Activated CD4-positive, CD25-positive, alpha-beta regulatory T cell treated with anti-CD3 and anti-CD28 coated beads, Interleukin-2, amount 50 U/mL, for 24 hours (primary cell): Measurements from ENCODE around the gene CBX8.

ENCODE experiments used
- ATAC-seq, 2 donors: fragments of 150-1000 bp; cut with Tn5 transposase; one replicate each; pipeline ENCODE4 v1.10.0; 2021; ENCODE audit warnings: mild to moderate bottlenecking in 1 of 2, moderate library complexity in 1 of 2

Gene CBX8

GRCh38 chr17:79791735-79792161 is 5.1 kb downstream of the CBX8 start:
- no peak for ATAC-seq

GRCh38 chr17:79790805-79791734 is 5.8 kb downstream of the CBX8 start:
- peak in 1 of 2 donors; percentile 5 for ATAC-seq

- peak; percentile 35 to 58 for ATAC-seq
Measured at GRCh38 chr17:79789943-79790804, 6.7 kb downstream of the CBX8 start.

- ATAC-seq: no peak
Measured at GRCh38 chr17:79788989-79789942, 7.6 kb downstream of the CBX8 start.

- ATAC-seq: no peak
Measured at GRCh38 chr17:79788455-79788854, 8.4 kb downstream of the CBX8 start.

GRCh38 chr17:79786930-79787643 is 9.8 kb downstream of the CBX8 start:
- ATAC-seq: no peak

GRCh38 chr17:79785900-79786810 is 10.7 kb downstream of the CBX8 start:
- ATAC-seq: no peak

GRCh38 chr17:79785017-79785899 is 11.6 kb downstream of the CBX8 start:
- no peak for ATAC-seq

GRCh38 chr17:79784353-79785016 is 12.4 kb downstream of the CBX8 start:
- no peak for ATAC-seq

- no peak for ATAC-seq
Measured at GRCh38 chr17:79783891-79784290, 13.0 kb downstream of the CBX8 start.

- ATAC-seq: no peak
Measured at GRCh38 chr17:79781736-79782575, 14.9 kb downstream of the CBX8 start.

GRCh38 chr17:79781012-79781650 is 15.7 kb downstream of the CBX8 start:
- no peak for ATAC-seq

- ATAC-seq: no peak
Measured at GRCh38 chr17:79779661-79780365, 17.1 kb downstream of the CBX8 start.

- no peak for ATAC-seq
Measured at GRCh38 chr17:79779084-79779529, 17.8 kb downstream of the CBX8 start.

- ATAC-seq: no peak
Measured at GRCh38 chr17:79778504-79779083, 18.3 kb downstream of the CBX8 start.

GRCh38 chr17:79777894-79778503 is 18.9 kb downstream of the CBX8 start, which contains the start of gene CBX2:
CBX2 (plus strand) TSS chr17:79778148; CDS start chr17:79778236, 88 bp downstream.
- ATAC-seq: peak; percentile 71
